GM21723 (cell line): ENCODE results near the gene BCDIN3D.
"Not testable (repeated sequence)": the region's sequence is repeated elsewhere in the genome, so short reads cannot be mapped to it uniquely, and the experiment has no call there.

ENCODE experiments used
- ATAC-seq: cut with Tn5 transposase; IDR thresholded peaks from one replicate; pipeline ENCODE4 v1.9.1; 2021; ENCODE audit warnings: mild to moderate bottlenecking, moderate library complexity; ENCODE audit not compliant: unreplicated experiment

BCDIN3D gene

GRCh38 chr12:49863946-49864797, 21.3 kb upstream of the BCDIN3D start:
- no peak for ATAC-seq

GRCh38 chr12:49860921-49861320, 18.0 kb upstream of the BCDIN3D start:
- not testable (repeated sequence) for ATAC-seq

- ATAC-seq = not testable (repeated sequence)
Observed at GRCh38 chr12:49855890-49856289, 13.0 kb upstream of the BCDIN3D start.

- ATAC-seq = no peak
Observed at GRCh38 chr12:49854976-49855375, 12.1 kb upstream of the BCDIN3D start.

GRCh38 chr12:49853671-49854070, 10.8 kb upstream of the BCDIN3D start:
- no peak for ATAC-seq

- ATAC-seq = no peak
Observed at GRCh38 chr12:49847161-49847560, 4.3 kb upstream of the BCDIN3D start.

GRCh38 chr12:49846032-49846431, 3.1 kb upstream of the BCDIN3D start:
- no peak for ATAC-seq

GRCh38 chr12:49843876-49844437, 1.1 kb upstream of the BCDIN3D start:
- ATAC-seq = no peak

GRCh38 chr12:49843411-49843810, 505 bp upstream of the BCDIN3D start:
- ATAC-seq = no peak

GRCh38 chr12:49838973-49839633, 3.8 kb downstream of the BCDIN3D start:
- no peak for ATAC-seq

- no peak for ATAC-seq
Observed at GRCh38 chr12:49832836-49833421, 10.0 kb downstream of the BCDIN3D start.

GRCh38 chr12:49831717-49832116, 11.2 kb downstream of the BCDIN3D start:
- no peak for ATAC-seq

- peak; percentile 85 for ATAC-seq
Observed at GRCh38 chr12:49828133-49829091, 14.5 kb downstream of the BCDIN3D start, which contains the start of gene NCKAP5L. TSS of gene NCKAP5L (minus strand) at chr12:49828413. CDS start at chr12:49804044, 24,369 bp downstream.

GRCh38 chr12:49827401-49828099, 15.4 kb downstream of the BCDIN3D start:
- ATAC-seq = peak; percentile 31

GRCh38 chr12:49827051-49827400, 15.9 kb downstream of the BCDIN3D start:
- ATAC-seq = no peak

GRCh38 chr12:49825971-49826421, 16.9 kb downstream of the BCDIN3D start:
- no peak for ATAC-seq

- ATAC-seq = no peak
Observed at GRCh38 chr12:49825360-49825970, 17.4 kb downstream of the BCDIN3D start.

GRCh38 chr12:49824895-49825294, 18.0 kb downstream of the BCDIN3D start:
- ATAC-seq = no peak

- no peak for ATAC-seq
Observed at GRCh38 chr12:49824416-49824815, 18.5 kb downstream of the BCDIN3D start.
